ENCODE data around the gene ZIC3. TPM values are rescaled to one million over a fixed set of nuclear protein-coding genes. Genes with fewer than 3 reads are reported as not detected.
"Not testable (repeated sequence)": the region's sequence is repeated elsewhere in the genome, so short reads cannot be mapped to it uniquely, and the experiment has no call there.

Gene ZIC3
- not detected in 2 replicates for total RNA-seq (2014; rRNA removed)
- polyA plus RNA-seq (2012): not detected

- DNase-seq (ENCODE audit: low read depth): no peak
These were observed at the start of gene ZIC3 for GRCh38 chrX:137565921-137566745. ZIC3 (plus strand) TSS chrX:137566127; CDS start chrX:137566692, 565 bp downstream.

- DNase-seq (ENCODE audit: low read depth): no peak
These were observed 46.5 kb upstream of the ZIC3 start for GRCh38 chrX:137519459-137519858.

- DNase-seq (ENCODE audit: low read depth): no peak
These were observed 19.9 kb upstream of the ZIC3 start for GRCh38 chrX:137545711-137546651.

GRCh38 chrX:137547291-137547690, 18.6 kb upstream of the ZIC3 start:
- no peak for DNase-seq (ENCODE audit: low read depth)

GRCh38 chrX:137548261-137548660, 17.7 kb upstream of the ZIC3 start:
- no peak for DNase-seq (ENCODE audit: low read depth)

GRCh38 chrX:137549073-137549472, 16.9 kb upstream of the ZIC3 start:
- no peak for DNase-seq (ENCODE audit: low read depth)

- no peak for DNase-seq (ENCODE audit: low read depth)
These were observed 15.9 kb upstream of the ZIC3 start for GRCh38 chrX:137549851-137550664.

GRCh38 chrX:137550665-137551261, 15.2 kb upstream of the ZIC3 start:
- no peak for DNase-seq (ENCODE audit: low read depth)

GRCh38 chrX:137552098-137552497, 13.8 kb upstream of the ZIC3 start:
- not testable (repeated sequence) for DNase-seq (ENCODE audit: low read depth)

- DNase-seq (ENCODE audit: low read depth): no peak
These were observed 3.8 kb upstream of the ZIC3 start for GRCh38 chrX:137562096-137562495.

GRCh38 chrX:137563681-137564651, 2.0 kb upstream of the ZIC3 start:
- DNase-seq (ENCODE audit: low read depth): no peak

GRCh38 chrX:137565318-137565904, 516 bp upstream of the ZIC3 start:
- no peak for DNase-seq (ENCODE audit: low read depth)

GRCh38 chrX:137566746-137567679, 1.1 kb downstream of the ZIC3 start:
- DNase-seq (ENCODE audit: low read depth): no peak

- no peak for DNase-seq (ENCODE audit: low read depth)
These were observed 1.8 kb downstream of the ZIC3 start for GRCh38 chrX:137567682-137568232.

- no peak for DNase-seq (ENCODE audit: low read depth)
These were observed 3.0 kb downstream of the ZIC3 start for GRCh38 chrX:137568741-137569469.

GRCh38 chrX:137569470-137569891, 3.6 kb downstream of the ZIC3 start:
- no peak for DNase-seq (ENCODE audit: low read depth)
